MCF 10A (cell line): ENCODE data around the gene RYR1. TPM values are rescaled to one million over a fixed set of nuclear protein-coding genes. Genes with fewer than 3 reads are reported as not detected.
A peak's percentile ranks its signal among the peaks of the same experiment; 100 is the strongest.

Experiments
- BruUV-seq: library from RNA; stranded (reverse); fragments of 400-500 nt; replicated peaks from 2 replicates; lab custom pipeline; 2021; lab: Mats Ljungman, UMichigan
- CTCF ChIA-PET: fragments of 300-600 bp; sonication (Branson Sonifier 250); formaldehyde crosslinking; extraction: SDS; loops from one replicate; lab custom pipeline; 2021; ENCODE audit warnings: antibody characterized with exemption, inconsistent platforms; lab: Yijun Ruan, JAX
- POLR2A ChIA-PET: fragments of 300-600, 350-650 bp; sonication (Branson Sonifier 250); formaldehyde crosslinking; extraction: SDS; loops from one replicate; lab custom pipeline; 2020; ENCODE audit warnings: antibody characterized with exemption, inconsistent platforms; lab: Yijun Ruan, JAX
- DNase-seq: peaks from one replicate; pipeline ENCODE4 v3.0.0-alpha.2; 2018; ENCODE audit not compliant: unreplicated experiment
- H3K27ac Mint-ChIP-seq: one replicate; pipeline ENCODE4 v1.8.0; 2022; ENCODE audit warnings: mild to moderate bottlenecking, low read depth, mixed read lengths; ENCODE audit not compliant: unreplicated experiment
- H3K27me3 Mint-ChIP-seq: one replicate; pipeline ENCODE4 v1.8.0; 2022; ENCODE audit warnings: mixed read lengths; ENCODE audit not compliant: insufficient read depth, unreplicated experiment
- H3K36me3 Mint-ChIP-seq: one replicate; pipeline ENCODE4 v1.8.0; 2022; ENCODE audit warnings: mild to moderate bottlenecking, moderate library complexity, mixed read lengths; ENCODE audit not compliant: insufficient read depth, unreplicated experiment
- H3K4me1 Mint-ChIP-seq: one replicate; pipeline ENCODE4 v1.8.0; 2022; ENCODE audit warnings: mixed read lengths; ENCODE audit not compliant: insufficient read depth, unreplicated experiment
- H3K4me3 Mint-ChIP-seq: one replicate; pipeline ENCODE4 v1.8.0; 2022; ENCODE audit warnings: mild to moderate bottlenecking, moderate library complexity, mixed read lengths; ENCODE audit not compliant: unreplicated experiment
- H3K9me3 Mint-ChIP-seq: one replicate; pipeline ENCODE4 v1.8.0; 2022; ENCODE audit warnings: mixed read lengths; ENCODE audit not compliant: unreplicated experiment
- intact Hi-C: fragments of 100-400 bp; cut with micrococcal nuclease; formaldehyde crosslinking; loops from 2 replicates; pipeline ENCODE4 v1.14.1; 2022
- total RNA-seq: library from RNA; stranded (reverse); gene quantifications from 2 replicates; pipeline ENCODE4 v1.2.3, GENCODE V29; 2022
- TF ChIP-seq, protein P1 (sequence below): fragments of 200-600 bp; IDR thresholded peaks from one replicate; pipeline ENCODE4 v1.8.0; 2022; ENCODE audit warnings: antibody characterized with exemption, mild to moderate bottlenecking; ENCODE audit not compliant: unreplicated experiment

Gene RYR1
- total RNA-seq, 1 experiment from 2014 or later: 0.28 TPM

GRCh38 chr19:38453596-38453995 is 20.1 kb downstream of the RYR1 start:
- CTCF ChIA-PET: interaction anchor here (0.6 to 0.7 kb wide), 2 partner anchors 333 to 657 kb away, joined by 3 to 4 read pairs; no protein-coding TSS in a partner anchor
- no TSS peak for BruUV-seq
- H3K27me3 Mint-ChIP-seq: peaks cover 35% of the 10 kb centered on the region

DNA sequence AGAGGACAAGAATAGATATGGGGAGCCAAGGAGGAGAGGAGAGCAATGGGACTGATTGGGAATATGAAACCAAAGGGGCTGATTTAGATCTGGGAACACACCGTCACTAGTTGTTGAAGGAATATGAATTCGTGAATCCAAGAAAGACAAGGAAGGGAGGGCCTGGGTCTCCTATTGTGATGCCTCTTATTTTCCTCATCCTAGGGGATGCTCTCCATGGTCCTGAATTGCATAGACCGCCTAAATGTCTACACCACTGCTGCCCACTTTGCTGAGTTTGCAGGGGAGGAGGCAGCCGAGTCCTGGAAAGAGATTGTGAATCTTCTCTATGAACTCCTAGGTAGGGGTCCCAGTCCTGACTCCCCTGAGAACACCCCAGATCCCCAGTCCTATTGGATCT is 21.5 kb downstream of the RYR1 start:
- ChIA-PET CTCF (no interaction called here), POLR2A (no interaction called here)
- Mint-ChIP-seq H3K36me3 (no peaks in the 10 kb centered on the region), H3K27ac (no peak overlapping the region), H3K4me1 (no peaks in the 10 kb centered on the region), H3K27me3 (peaks cover 20% of the 10 kb centered on the region), H3K4me3 (no peak overlapping the region), H3K9me3 (no peaks in the 10 kb centered on the region)
- BruUV-seq: no TSS peak
- peak; percentile 42 for DNase-seq
- TF ChIP-seq, protein P1, sequence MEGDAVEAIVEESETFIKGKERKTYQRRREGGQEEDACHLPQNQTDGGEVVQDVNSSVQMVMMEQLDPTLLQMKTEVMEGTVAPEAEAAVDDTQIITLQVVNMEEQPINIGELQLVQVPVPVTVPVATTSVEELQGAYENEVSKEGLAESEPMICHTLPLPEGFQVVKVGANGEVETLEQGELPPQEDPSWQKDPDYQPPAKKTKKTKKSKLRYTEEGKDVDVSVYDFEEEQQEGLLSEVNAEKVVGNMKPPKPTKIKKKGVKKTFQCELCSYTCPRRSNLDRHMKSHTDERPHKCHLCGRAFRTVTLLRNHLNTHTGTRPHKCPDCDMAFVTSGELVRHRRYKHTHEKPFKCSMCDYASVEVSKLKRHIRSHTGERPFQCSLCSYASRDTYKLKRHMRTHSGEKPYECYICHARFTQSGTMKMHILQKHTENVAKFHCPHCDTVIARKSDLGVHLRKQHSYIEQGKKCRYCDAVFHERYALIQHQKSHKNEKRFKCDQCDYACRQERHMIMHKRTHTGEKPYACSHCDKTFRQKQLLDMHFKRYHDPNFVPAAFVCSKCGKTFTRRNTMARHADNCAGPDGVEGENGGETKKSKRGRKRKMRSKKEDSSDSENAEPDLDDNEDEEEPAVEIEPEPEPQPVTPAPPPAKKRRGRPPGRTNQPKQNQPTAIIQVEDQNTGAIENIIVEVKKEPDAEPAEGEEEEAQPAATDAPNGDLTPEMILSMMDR: no peak
- intact Hi-C loops: no loop called here

More at GRCh38 chr19:38453596-38453995, 20.1 kb downstream of the RYR1 start:
- TF ChIP-seq, protein P1: no peak
- no peak for DNase-seq
- POLR2A ChIA-PET: interaction anchor here (0.5 to 1.1 kb wide), 2 partner anchors 17 to 31 kb away, joined by 3 read pairs; no protein-coding TSS in a partner anchor
- intact Hi-C loops: no loop called here
- Mint-ChIP-seq H3K4me1 (no peaks in the 10 kb centered on the region), H3K9me3 (peaks cover 6% of the 10 kb centered on the region), H3K36me3 (no peaks in the 10 kb centered on the region), H3K4me3 (no peak overlapping the region), H3K27ac (no peak overlapping the region)

DNA sequence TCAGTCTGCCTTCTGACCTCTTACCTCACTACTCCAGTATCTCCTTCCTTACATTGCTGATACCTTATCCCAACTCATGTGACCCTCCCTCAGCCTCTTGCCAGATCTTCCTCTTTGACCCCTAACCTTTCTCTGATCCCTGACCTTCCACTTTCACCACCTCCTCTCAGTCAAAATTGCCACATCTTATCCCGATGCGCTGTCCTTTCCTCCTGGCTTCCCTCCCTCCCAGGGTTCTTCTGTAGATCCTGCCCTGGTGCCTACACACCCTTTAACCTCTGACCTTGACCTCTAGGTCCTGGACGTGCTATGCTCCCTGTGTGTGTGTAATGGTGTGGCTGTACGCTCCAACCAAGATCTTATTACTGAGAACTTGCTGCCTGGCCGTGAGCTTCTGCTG is 23.7 kb downstream of the RYR1 start:
- H3K4me3 Mint-ChIP-seq: no peak overlapping the region
- DNase-seq: no peak
- POLR2A ChIA-PET: no interaction called here
- no peak overlapping the region for H3K27ac Mint-ChIP-seq
- BruUV-seq: no TSS peak
- H3K36me3 Mint-ChIP-seq: no peaks in the 10 kb centered on the region
- H3K4me1 Mint-ChIP-seq: no peaks in the 10 kb centered on the region
- no peaks in the 10 kb centered on the region for H3K9me3 Mint-ChIP-seq
- intact Hi-C loops: no loop called here
- CTCF ChIA-PET: interaction anchor here (0.7 kb wide), 1 partner anchor 386 kb away, joined by 3 read pairs; no protein-coding TSS in a partner anchor
- TF ChIP-seq, protein P1: no peak
- H3K27me3 Mint-ChIP-seq: peaks cover 16% of the 10 kb centered on the region

DNA sequence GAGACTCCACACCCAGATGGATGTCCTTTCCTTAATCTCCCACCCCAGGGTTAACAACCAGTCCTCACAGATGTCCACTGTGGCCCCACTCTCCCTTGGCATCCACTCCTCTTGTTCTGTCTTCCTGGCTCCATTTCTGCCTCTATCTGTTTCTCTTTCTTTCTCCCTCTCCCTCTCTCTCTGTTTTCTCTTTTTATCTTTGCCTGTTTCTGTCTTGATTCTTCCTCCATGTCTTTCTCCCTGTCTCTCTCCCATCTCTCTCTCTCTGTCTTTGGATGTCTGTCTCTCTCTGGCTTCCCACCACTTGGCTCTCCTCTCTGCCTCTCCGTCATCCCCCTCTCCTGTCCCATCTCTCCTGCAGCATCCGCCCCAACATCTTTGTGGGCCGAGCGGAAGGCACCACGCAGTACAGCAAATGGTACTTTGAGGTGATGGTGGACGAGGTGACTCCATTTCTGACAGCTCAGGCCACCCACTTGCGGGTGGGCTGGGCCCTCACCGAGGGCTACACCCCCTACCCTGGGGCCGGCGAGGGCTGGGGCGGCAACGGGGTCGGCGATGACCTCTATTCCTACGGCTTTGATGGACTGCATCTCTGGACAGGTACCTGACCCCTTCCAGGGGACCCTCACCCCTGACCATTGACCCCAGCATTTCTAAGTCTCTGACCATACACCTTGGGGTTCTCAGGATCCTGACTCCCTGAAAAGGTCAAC is 24.4 kb downstream of the RYR1 start:
- CTCF ChIA-PET: no interaction called here
- no peak overlapping the region for H3K27ac Mint-ChIP-seq
- H3K36me3 Mint-ChIP-seq: no peaks in the 10 kb centered on the region
- H3K9me3 Mint-ChIP-seq: no peaks in the 10 kb centered on the region
- no TSS peak for BruUV-seq
- intact Hi-C loops: no loop called here
- H3K4me1 Mint-ChIP-seq: no peaks in the 10 kb centered on the region
- POLR2A ChIA-PET: no interaction called here
- peaks cover 16% of the 10 kb centered on the region for H3K27me3 Mint-ChIP-seq
- no peak overlapping the region for H3K4me3 Mint-ChIP-seq
- DNase-seq: no peak
- TF ChIP-seq, protein P1: no peak
